ENCODE results near the gene MAD1L1. TPM values are rescaled to one million over a fixed set of nuclear protein-coding genes. Genes with fewer than 3 reads are reported as not detected.

The MAD1L1 gene
- total and polyA plus RNA-seq, 2 of the 4 experiments (the other 2 are of a cell fraction), result 29.0 to 40.9 TPM

- no peak overlapping the region for H3K4ac ChIP-seq (ENCODE audit: low read depth, low read length)
- H3K36me3 ChIP-seq (ENCODE audit: control insufficient read depth, insufficient read depth, low read length), result peaks cover 8% of the 10 kb centered on the region
- POLR2A ChIA-PET (ENCODE audit: unreplicated experiment), result no interaction called here
- H4K91ac ChIP-seq (ENCODE audit: insufficient read depth, low read depth, low read length), result no peak overlapping the region
- no peak overlapping the region for H3K23ac ChIP-seq (ENCODE audit: low read depth, low read length)
- H2BK120ac ChIP-seq (ENCODE audit: low read depth, low read length), result no peak overlapping the region
- H3K4me3 ChIP-seq (ENCODE audit: insufficient read depth, low read depth, low read length), result no peak overlapping the region
- H2BK15ac ChIP-seq (ENCODE audit: low read depth, low read length), result no peak overlapping the region
- DNase-seq, result no peak
- H4K5ac ChIP-seq (ENCODE audit: low read depth, low read length), result no peak overlapping the region
- H3K4me1 ChIP-seq (ENCODE audit: control insufficient read depth, insufficient read depth, low read length), result no peaks in the 10 kb centered on the region
- H2AFZ ChIP-seq (replicated peaks; ENCODE audit: low read length, poor library complexity), result no peak overlapping the region
- TF ChIP-seq RCOR1 (IDR thresholded peaks at IDR 0.05; ENCODE audit: insufficient replicate concordance, low read length) (no peak), MAZ (IDR thresholded peaks at IDR 0.05; ENCODE audit: borderline replicate concordance, low read depth, low read length) (no peak), NFE2L2 (IDR thresholded peaks at IDR 0.05; ENCODE audit: low read depth, low read length) (no peak), CTCF (conservative IDR thresholded peaks at IDR 0.05; ENCODE audit: low read depth, low read length) (no peak), SMC3 (IDR thresholded peaks at IDR 0.05; ENCODE audit: low read depth, low read length) (no peak)
- no peak overlapping the region for H3K27ac ChIP-seq (ENCODE audit: insufficient read depth, low read length)
- no peak overlapping the region for H3K9ac ChIP-seq (ENCODE audit: low read depth, low read length)
- CTCF ChIA-PET, result no interaction called here
- no peaks in the 10 kb centered on the region; the same call in 1 of the 2 replicates for H4K20me1 ChIP-seq (ENCODE audit: insufficient read depth, low read length)
- no peak overlapping the region for H3K14ac ChIP-seq (replicated peaks; ENCODE audit: low read depth, low read length)
- WGBS, 2 experiments (ENCODE audit: extremely low coverage in 2 of 2, insufficient read length in 1 of 2), result 92% methylated on average over 18 of the region's 25 CpGs; no CpG with 5 or more reads in 1 of the 2 experiments
- peaks cover 0 to 13% of the 10 kb centered on the region in 2 experiments; a peak in 1 of 4 replicates for H3K79me1 ChIP-seq (ENCODE audit: low read depth in 1 of 2, low read length in 2 of 2)
- peaks cover 4% of the 10 kb centered on the region; the same call in 1 of the 2 replicates for H3K9me1 ChIP-seq (ENCODE audit: insufficient read depth, low read length)
- H3K56ac ChIP-seq (ENCODE audit: extremely low read depth, insufficient read depth, low read length), result no peak overlapping the region
- H3K4me2 ChIP-seq (ENCODE audit: low read depth, low read length), result no peak overlapping the region
- no peaks in the 10 kb centered on the region for H3K27me3 ChIP-seq (ENCODE audit: control insufficient read depth, insufficient read depth, low read length)
- no peak for ATAC-seq (ENCODE audit: low read depth)
- no peak overlapping the region for H3K18ac ChIP-seq (ENCODE audit: low read depth, low read length)
- peaks cover 6% of the 10 kb centered on the region for H3K9me3 ChIP-seq (ENCODE audit: control insufficient read depth, insufficient read depth, low read length)
- in situ Hi-C loops (cut with MboI; ENCODE audit: low sequenced_read_pairs) (no loop called here), dilution Hi-C loops (cut with HindIII; ENCODE audit: low sequenced_read_pairs, unreplicated experiment) (no loop called here), intact Hi-C loops (cut with micrococcal nuclease) (no loop called here)
- no peak overlapping the region for H2BK20ac ChIP-seq (ENCODE audit: low read depth, low read length)
- H4K8ac ChIP-seq (ENCODE audit: low read depth in 2 of 2, low read length in 2 of 2), result no peak overlapping the region
- no TSS peak for BruUV-seq (replicated peaks)
- H2BK5ac ChIP-seq (ENCODE audit: low read depth, low read length, poor library complexity, severe bottlenecking), result no peak overlapping the region
- H2AK5ac ChIP-seq (ENCODE audit: low read depth, low read length), result no peak overlapping the region
- no peak overlapping the region for H2AK9ac ChIP-seq (replicated peaks; ENCODE audit: low read depth, low read length, poor library complexity)
Measured at GRCh38 chr7:1964913-1965578, 267.7 kb downstream of the MAD1L1 start.
